IPS-15b (cell line): ENCODE measurements around the gene CRYBA4.
A peak's percentile ranks its signal among the peaks of the same experiment; 100 is the strongest.

Experiments used
- H3K27me3 ChIP-seq: one replicate; pipeline ENCODE4 v1.6.1; 2013; ENCODE audit warnings: low read length; ENCODE audit not compliant: control insufficient read depth, insufficient read depth
- H3K36me3 ChIP-seq: one replicate; pipeline ENCODE4 v1.6.1; 2013; ENCODE audit warnings: low read length; ENCODE audit not compliant: control insufficient read depth, insufficient read depth
- H3K4me1 ChIP-seq: one replicate; pipeline ENCODE4 v1.6.1; 2013; ENCODE audit warnings: mild to moderate bottlenecking, low read length; ENCODE audit not compliant: control insufficient read depth, insufficient read depth
- H3K4me3 ChIP-seq: one replicate; pipeline ENCODE4 v1.5.1; 2013; ENCODE audit warnings: low read depth, low read length
- H3K9ac ChIP-seq: one replicate; pipeline ENCODE4 v1.6.1; 2013; ENCODE audit warnings: low read depth, mild to moderate bottlenecking, low read length
- H3K9me3 ChIP-seq: one replicate; pipeline ENCODE4 v1.6.1; 2013; ENCODE audit warnings: mild to moderate bottlenecking, low read length; ENCODE audit not compliant: control insufficient read depth, insufficient read depth

CRYBA4 gene

GRCh38 chr22:26635117-26635516 is 13.4 kb downstream of the CRYBA4 start:
- H3K36me3 ChIP-seq: no peaks in the 10 kb centered on the region
- no peak overlapping the region for H3K9ac ChIP-seq
- H3K9me3 ChIP-seq: no peaks in the 10 kb centered on the region
- no peaks in the 10 kb centered on the region for H3K27me3 ChIP-seq
- H3K4me1 ChIP-seq: no peaks in the 10 kb centered on the region
- H3K4me3 ChIP-seq: no peak overlapping the region

GRCh38 chr22:26636296-26636695 is 14.5 kb downstream of the CRYBA4 start:
- Histone ChIP-seq H3K36me3 (no peaks in the 10 kb centered on the region), H3K27me3 (no peaks in the 10 kb centered on the region), H3K9me3 (no peaks in the 10 kb centered on the region), H3K4me1 (peaks cover 8% of the 10 kb centered on the region), H3K9ac (no peak overlapping the region), H3K4me3 (no peak overlapping the region)

GRCh38 chr22:26642465-26643417 is 21.0 kb downstream of the CRYBA4 start:
- Histone ChIP-seq H3K27me3 (no peaks in the 10 kb centered on the region), H3K4me1 (peaks cover 56% of the 10 kb centered on the region), H3K9me3 (no peaks in the 10 kb centered on the region), H3K36me3 (no peaks in the 10 kb centered on the region), H3K4me3 (peak overlapping the region; percentile 31), H3K9ac (peak overlapping the region; percentile 61)

GRCh38 chr22:26643418-26644100 is 21.8 kb downstream of the CRYBA4 start:
- Histone ChIP-seq H3K36me3 (no peaks in the 10 kb centered on the region), H3K4me3 (peak overlapping the region; percentile 21), H3K9me3 (no peaks in the 10 kb centered on the region), H3K27me3 (no peaks in the 10 kb centered on the region), H3K4me1 (peaks cover 60% of the 10 kb centered on the region), H3K9ac (no peak overlapping the region)

- Histone ChIP-seq H3K36me3 (no peaks in the 10 kb centered on the region), H3K9me3 (no peaks in the 10 kb centered on the region), H3K27me3 (no peaks in the 10 kb centered on the region), H3K9ac (no peak overlapping the region), H3K4me1 (peaks cover 58% of the 10 kb centered on the region), H3K4me3 (peak overlapping the region; percentile 26)
These were observed 24.4 kb downstream of the CRYBA4 start for GRCh38 chr22:26646158-26646557.

GRCh38 chr22:26648011-26648497 is 26.3 kb downstream of the CRYBA4 start:
- H3K4me1 ChIP-seq: peaks cover 48% of the 10 kb centered on the region
- no peaks in the 10 kb centered on the region for H3K9me3 ChIP-seq
- H3K9ac ChIP-seq: peak overlapping the region; percentile 42
- no peaks in the 10 kb centered on the region for H3K27me3 ChIP-seq
- H3K36me3 ChIP-seq: no peaks in the 10 kb centered on the region
- H3K4me3 ChIP-seq: peak overlapping the region; percentile 31

- no peaks in the 10 kb centered on the region for H3K36me3 ChIP-seq
- peaks cover 41% of the 10 kb centered on the region for H3K4me1 ChIP-seq
- H3K4me3 ChIP-seq: no peak overlapping the region
- H3K27me3 ChIP-seq: no peaks in the 10 kb centered on the region
- peak overlapping the region; percentile 67 for H3K9ac ChIP-seq
- H3K9me3 ChIP-seq: no peaks in the 10 kb centered on the region
These were observed 27.0 kb downstream of the CRYBA4 start for GRCh38 chr22:26648528-26649388.

GRCh38 chr22:26650722-26651421 is 29.1 kb downstream of the CRYBA4 start:
- Histone ChIP-seq H3K27me3 (no peaks in the 10 kb centered on the region), H3K9me3 (no peaks in the 10 kb centered on the region), H3K4me3 (no peak overlapping the region), H3K36me3 (no peaks in the 10 kb centered on the region), H3K4me1 (peaks cover 27% of the 10 kb centered on the region), H3K9ac (no peak overlapping the region)

GRCh38 chr22:26651815-26652214 is 30.1 kb downstream of the CRYBA4 start:
- Histone ChIP-seq H3K9ac (no peak overlapping the region), H3K9me3 (no peaks in the 10 kb centered on the region), H3K4me1 (peaks cover 18% of the 10 kb centered on the region), H3K4me3 (no peak overlapping the region), H3K27me3 (no peaks in the 10 kb centered on the region), H3K36me3 (no peaks in the 10 kb centered on the region)

GRCh38 chr22:26656891-26657851 is 35.4 kb downstream of the CRYBA4 start, which contains the start of gene MIAT:
MIAT (plus strand) TSS chr22:26657588.
- Histone ChIP-seq H3K9me3 (no peaks in the 10 kb centered on the region), H3K36me3 (no peaks in the 10 kb centered on the region), H3K27me3 (no peaks in the 10 kb centered on the region), H3K4me3 (peak within 1 kb of the TSS; percentile 91), H3K4me1 (peaks cover 11% of the 10 kb centered on the region), H3K9ac (peak within 1 kb of the TSS; percentile 75)
